BJ (cell line): ENCODE measurements around the gene PGM5. TPM values are rescaled to one million over a fixed set of nuclear protein-coding genes. Genes with fewer than 3 reads are reported as not detected.

ENCODE experiments used
- CTCF ChIA-PET: fragments of 350-600 bp; formaldehyde crosslinking; extraction: SDS; loops from one replicate; lab custom pipeline; 2021; ENCODE audit warnings: antibody characterized with exemption, inconsistent platforms; lab: Yijun Ruan, JAX
- POLR2A ChIA-PET: fragments of 300-600 bp; sonication (Branson Sonifier 250); formaldehyde crosslinking; extraction: SDS; loops from one replicate; lab custom pipeline; 2021; ENCODE audit warnings: antibody characterized with exemption; lab: Charles Lee
- DNase-seq: peaks from one replicate; pipeline ENCODE4 v3.0.0-alpha.2; 2011; ENCODE audit warnings: low read depth
- H3K27me3 ChIP-seq: 2 replicates; pipeline ENCODE4 v1.6.0; 2011; ENCODE audit warnings: low read length; ENCODE audit not compliant: control insufficient read depth, insufficient read depth
- H3K36me3 ChIP-seq: 2 replicates; pipeline ENCODE4 v1.5.1; 2011; ENCODE audit warnings: low read length; ENCODE audit not compliant: control insufficient read depth, insufficient read depth
- H3K4me3 ChIP-seq: 2 replicates; pipeline ENCODE4 v1.5.1; 2011; ENCODE audit warnings: low read depth, mild to moderate bottlenecking, control low read depth, low read length
- CTCF ChIP-seq: IDR thresholded peaks from 2 replicates; pipeline ENCODE4 v1.5.1; 2011; ENCODE audit warnings: low read depth, mild to moderate bottlenecking, control low read depth, inconsistent platforms, low read length, moderate library complexity; ENCODE audit not compliant: insufficient read depth
- polyA plus RNA-seq: library from polyadenylated mRNA; depleted of rRNA; stranded (reverse); fragments of >200 nt; gene quantifications from 2 replicates; pipeline ENCODE4 v1.2.3, GENCODE V29; 2011

The PGM5 gene
- polyA plus RNA-seq, 1 experiment, result 8.7 TPM

GRCh38 chr9:68457803-68458202 lies 101.4 kb downstream of the PGM5 start:
- POLR2A ChIA-PET, result no interaction called here
- DNase-seq, result no peak
- Histone ChIP-seq H3K4me3 (no peak overlapping the region), H3K36me3 (no peaks in the 10 kb centered on the region), H3K27me3 (no peaks in the 10 kb centered on the region)
- TF ChIP-seq CTCF, result no peak
- CTCF ChIA-PET, result interaction anchor here (0.6 kb wide), 1 partner anchor 12 kb away, joined by 4 read pairs; no protein-coding TSS in a partner anchor

GRCh38 chr9:68458918-68459317 lies 102.5 kb downstream of the PGM5 start:
- CTCF ChIA-PET, result no interaction called here
- no peak for DNase-seq
- H3K36me3 ChIP-seq, result no peaks in the 10 kb centered on the region
- no peak overlapping the region for H3K4me3 ChIP-seq
- POLR2A ChIA-PET, result no interaction called here
- no peak for TF ChIP-seq CTCF
- H3K27me3 ChIP-seq, result no peaks in the 10 kb centered on the region

GRCh38 chr9:68462105-68462775 lies 105.8 kb downstream of the PGM5 start:
- H3K36me3 ChIP-seq, result no peaks in the 10 kb centered on the region
- H3K4me3 ChIP-seq, result no peak overlapping the region
- DNase-seq, result no peak
- ChIA-PET POLR2A (no interaction called here), CTCF (interaction anchor here (0.6 to 2.6 kb wide), 2 partner anchors 11 to 109 kb away, joined by 4 to 7 read pairs; no protein-coding TSS in a partner anchor)
- no peak for TF ChIP-seq CTCF
- H3K27me3 ChIP-seq, result no peaks in the 10 kb centered on the region

- DNase-seq, result no peak
- CTCF ChIA-PET, result interaction anchor here (0.6 kb wide), 1 partner anchor 12 kb away, joined by 4 read pairs; no protein-coding TSS in a partner anchor
- Histone ChIP-seq H3K27me3 (no peaks in the 10 kb centered on the region), H3K4me3 (no peak overlapping the region), H3K36me3 (no peaks in the 10 kb centered on the region)
- POLR2A ChIA-PET, result no interaction called here
- no peak for TF ChIP-seq CTCF
These were observed 113.7 kb downstream of the PGM5 start for GRCh38 chr9:68470067-68470466.

- no peak for DNase-seq
- Histone ChIP-seq H3K27me3 (no peaks in the 10 kb centered on the region), H3K36me3 (no peaks in the 10 kb centered on the region), H3K4me3 (no peak overlapping the region)
- ChIA-PET CTCF (no interaction called here), POLR2A (no interaction called here)
- TF ChIP-seq CTCF, result no peak
These were observed 114.2 kb downstream of the PGM5 start for GRCh38 chr9:68470634-68471033.
